Chondrocyte (in vitro differentiated cells): ENCODE measurements around the gene TFPT. TPM values are rescaled to one million over a fixed set of nuclear protein-coding genes. Genes with fewer than 3 reads are reported as not detected.
A peak's percentile ranks its signal among the peaks of the same experiment; 100 is the strongest.

Source experiments
- DNase-seq: peaks from one replicate; pipeline ENCODE4 v3.0.0; 2021; ENCODE audit warnings: mixed read lengths, low spot score
- H3K27ac Mint-ChIP-seq: one replicate; pipeline ENCODE4 v1.8.0; 2021; ENCODE audit warnings: mild to moderate bottlenecking, moderate library complexity, mixed read lengths; ENCODE audit not compliant: unreplicated experiment
- H3K27me3 Mint-ChIP-seq: 2 replicates; pipeline ENCODE4 v1.8.0; 2021; ENCODE audit warnings: low read depth, mixed read lengths
- H3K36me3 Mint-ChIP-seq: 2 replicates; pipeline ENCODE4 v1.8.0; 2021; ENCODE audit warnings: low read depth, mixed read lengths
- H3K4me1 Mint-ChIP-seq: 2 replicates; pipeline ENCODE4 v1.8.0; 2021; ENCODE audit warnings: low read depth, mild to moderate bottlenecking, mixed read lengths
- H3K4me3 Mint-ChIP-seq: one replicate; pipeline ENCODE4 v1.8.0; 2021; ENCODE audit warnings: mild to moderate bottlenecking, moderate library complexity, mixed read lengths; ENCODE audit not compliant: unreplicated experiment
- H3K9me3 Mint-ChIP-seq: 2 replicates; pipeline ENCODE4 v1.8.0; 2021; ENCODE audit warnings: low read depth, mixed read lengths
- CTCF ChIP-seq: fragments of 200-600 bp; sonication (generic); IDR thresholded peaks from 2 replicates; pipeline ENCODE4 v1.5.0; 2021; ENCODE audit warnings: antibody characterized with exemption, mild to moderate bottlenecking, moderate library complexity
- total RNA-seq: library from RNA; stranded (reverse); gene quantifications from 3 replicates; pipeline ENCODE4 v1.2.1, GENCODE V29; 2021

The TFPT gene
- total RNA-seq, 1 donor from 2014 or later = 28.5 TPM

GRCh38 chr19:54152878-54153524 lies 37.5 kb upstream of the TFPT start:
- no peak for TF ChIP-seq CTCF
- Mint-ChIP-seq H3K4me3 (no peak overlapping the region), H3K9me3 (no peaks in the 10 kb centered on the region), H3K4me1 (peaks cover 11% of the 10 kb centered on the region), H3K36me3 (peaks cover 35% of the 10 kb centered on the region), H3K27me3 (no peaks in the 10 kb centered on the region), H3K27ac (peak overlapping the region; percentile 89)
- DNase-seq = no peak

- TF ChIP-seq CTCF = no peak
- no peak overlapping the region for H3K27ac Mint-ChIP-seq
- H3K27me3 Mint-ChIP-seq = no peaks in the 10 kb centered on the region
- no peak for DNase-seq
- no peaks in the 10 kb centered on the region for H3K9me3 Mint-ChIP-seq
- H3K36me3 Mint-ChIP-seq = peaks cover 37% of the 10 kb centered on the region
- peaks cover 11% of the 10 kb centered on the region for H3K4me1 Mint-ChIP-seq
- H3K4me3 Mint-ChIP-seq = no peak overlapping the region
Measured at GRCh38 chr19:54152267-54152666, 36.8 kb upstream of the TFPT start.

GRCh38 chr19:54151362-54152035 lies 36.0 kb upstream of the TFPT start:
- no peaks in the 10 kb centered on the region for H3K9me3 Mint-ChIP-seq
- TF ChIP-seq CTCF = no peak
- peaks cover 38% of the 10 kb centered on the region for H3K36me3 Mint-ChIP-seq
- H3K27me3 Mint-ChIP-seq = no peaks in the 10 kb centered on the region
- no peak overlapping the region for H3K4me3 Mint-ChIP-seq
- no peak overlapping the region for H3K27ac Mint-ChIP-seq
- DNase-seq = no peak
- peaks cover 7% of the 10 kb centered on the region for H3K4me1 Mint-ChIP-seq

GRCh38 chr19:54149021-54149812 lies 33.8 kb upstream of the TFPT start:
- no peak for TF ChIP-seq CTCF
- no peaks in the 10 kb centered on the region for H3K9me3 Mint-ChIP-seq
- H3K27ac Mint-ChIP-seq = no peak overlapping the region
- H3K4me3 Mint-ChIP-seq = no peak overlapping the region
- no peaks in the 10 kb centered on the region for H3K27me3 Mint-ChIP-seq
- no peak for DNase-seq
- peaks cover 46% of the 10 kb centered on the region for H3K36me3 Mint-ChIP-seq
- H3K4me1 Mint-ChIP-seq = peaks cover 5% of the 10 kb centered on the region

- no peak for TF ChIP-seq CTCF
- no peaks in the 10 kb centered on the region for H3K27me3 Mint-ChIP-seq
- H3K36me3 Mint-ChIP-seq = peaks cover 50% of the 10 kb centered on the region
- DNase-seq = peak; percentile 89
- H3K9me3 Mint-ChIP-seq = no peaks in the 10 kb centered on the region
- H3K27ac Mint-ChIP-seq = no peak overlapping the region
- peaks cover 1% of the 10 kb centered on the region for H3K4me1 Mint-ChIP-seq
- H3K4me3 Mint-ChIP-seq = no peak overlapping the region
Measured at GRCh38 chr19:54148158-54148557, 32.7 kb upstream of the TFPT start.
